Limb (tissue), 2 donors: ENCODE measurements around the gene GNG4.
A peak's percentile ranks its signal among the peaks of the same experiment; 100 is the strongest.

Experiments used
- DNase-seq, 2 donors: peaks; one replicate each; pipeline ENCODE4 v3.0.0-alpha.2; 2016; ENCODE audit errors: extremely low spot score in 2 of 2

The GNG4 gene

DNA sequence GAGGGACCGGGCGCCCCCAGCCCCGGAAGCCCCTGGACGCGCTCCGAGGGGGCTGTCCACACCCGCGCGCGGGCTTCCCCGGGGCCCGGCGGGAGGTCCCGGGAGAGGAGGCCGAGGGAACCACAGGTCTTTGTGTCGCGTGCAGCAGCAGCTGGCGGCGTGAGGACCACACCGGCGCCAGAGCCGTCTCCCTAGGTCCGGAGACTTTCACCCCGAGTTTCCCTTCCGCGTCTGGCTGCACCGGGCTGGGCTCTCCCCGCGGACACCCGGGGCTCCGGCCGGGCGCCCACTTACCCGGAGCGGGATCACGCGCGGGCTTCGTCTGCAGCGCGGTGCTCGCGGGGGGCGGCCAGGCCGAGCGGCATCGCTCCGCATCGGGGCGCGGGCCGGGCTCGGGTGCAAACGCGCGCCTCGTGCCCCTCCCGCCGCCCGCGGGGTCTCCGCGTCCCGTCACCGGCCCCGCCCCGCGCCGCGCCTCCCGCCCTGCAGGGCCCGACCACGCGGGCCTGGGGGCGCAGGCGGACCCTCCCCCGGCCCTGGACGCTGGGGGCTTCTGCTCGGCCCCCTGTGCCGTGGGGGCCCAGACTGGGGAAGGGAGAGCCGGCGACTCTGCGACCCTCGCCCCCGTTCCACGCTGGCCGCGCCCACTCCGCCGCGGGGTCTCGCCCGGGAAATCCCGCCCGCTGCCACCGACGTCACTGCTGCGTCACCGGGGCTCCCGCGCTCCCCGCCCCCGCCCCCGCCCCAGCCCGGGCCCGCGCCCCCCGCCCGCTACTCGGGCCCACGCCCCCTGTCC, at the start of gene GNG4:
Gene GNG4 (minus strand): TSS at position 417 of the 796 bp plus-strand sequence. CDS start 65,946 bp downstream, outside the sequence.
- DNase-seq, result peak in 1 of 2 donors; percentile 90

DNA sequence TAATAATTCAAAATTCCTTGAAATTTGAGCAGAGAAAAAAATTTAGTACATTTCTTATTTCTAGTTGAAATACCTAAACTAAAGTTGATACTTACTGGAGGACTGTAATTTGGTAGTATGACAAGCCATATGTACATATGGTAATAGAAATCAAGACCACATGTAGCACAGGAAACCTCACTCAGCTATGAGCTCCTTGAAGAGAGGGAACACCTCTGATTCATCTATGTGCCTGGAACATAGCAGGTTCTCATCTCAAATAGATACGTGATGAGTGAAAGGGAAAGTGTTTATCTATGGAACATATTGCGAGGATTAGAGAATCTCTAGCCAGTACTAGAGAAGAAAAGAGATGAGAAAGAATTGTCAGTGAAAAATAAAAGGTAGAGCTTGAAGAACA, 47.9 kb upstream of the GNG4 start:
- no peak for DNase-seq

DNA sequence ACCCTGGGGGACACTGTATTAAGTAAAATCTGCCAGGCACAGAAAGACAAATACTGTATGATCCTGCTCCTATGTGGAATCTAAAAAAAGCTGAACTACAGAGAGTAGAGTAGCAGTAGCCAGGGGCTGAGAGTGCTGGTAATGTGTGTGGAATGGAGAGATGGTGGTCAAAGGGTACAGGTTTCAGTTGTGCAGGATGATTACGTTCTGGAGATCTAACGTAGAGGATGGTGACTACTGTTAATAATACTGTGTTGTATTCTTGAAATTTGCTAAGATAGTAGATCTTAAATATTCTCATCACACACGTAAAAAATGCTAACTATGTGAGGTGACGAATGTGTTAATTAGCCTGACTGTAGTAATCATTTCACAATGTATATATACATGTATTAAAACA, 39.8 kb upstream of the GNG4 start:
- no peak for DNase-seq

DNA sequence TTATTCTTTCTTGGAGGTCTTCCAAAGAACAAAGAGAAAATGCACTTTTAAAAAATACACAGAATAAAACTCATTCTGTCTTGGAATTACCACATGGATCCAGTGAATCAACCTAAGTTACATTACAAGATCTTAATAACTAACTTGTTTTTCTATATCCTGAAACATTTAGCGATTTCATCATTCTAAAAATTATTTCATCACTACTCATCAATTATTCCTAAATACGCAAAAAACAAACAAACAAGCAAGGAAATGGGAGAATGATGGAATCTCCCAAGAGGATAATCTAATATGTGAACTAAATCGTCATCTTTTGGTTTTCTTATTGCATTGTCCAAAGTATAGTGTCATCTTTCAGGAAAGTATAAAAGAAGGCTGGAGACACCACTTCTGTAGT, 38.5 kb upstream of the GNG4 start:
- DNase-seq, result no peak

DNA sequence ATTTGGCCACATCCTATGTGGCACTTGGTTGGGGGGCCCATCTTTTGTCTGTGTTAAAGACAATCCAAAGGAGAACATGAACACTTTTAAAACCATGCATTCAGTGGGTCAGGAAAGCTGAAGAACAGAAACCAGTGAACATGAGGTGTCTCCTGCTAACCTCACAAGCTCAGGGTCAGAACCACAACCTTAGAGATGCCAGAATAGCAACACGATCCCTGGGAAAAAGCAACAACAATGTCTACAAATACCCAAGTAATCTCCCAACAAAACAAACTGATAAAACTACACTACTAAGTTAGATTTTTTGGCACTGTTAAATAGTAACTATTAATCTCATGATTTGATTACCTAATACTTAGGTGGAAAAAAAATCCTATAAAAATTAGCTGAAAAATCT, 34.1 kb upstream of the GNG4 start:
- DNase-seq, result no peak

DNA sequence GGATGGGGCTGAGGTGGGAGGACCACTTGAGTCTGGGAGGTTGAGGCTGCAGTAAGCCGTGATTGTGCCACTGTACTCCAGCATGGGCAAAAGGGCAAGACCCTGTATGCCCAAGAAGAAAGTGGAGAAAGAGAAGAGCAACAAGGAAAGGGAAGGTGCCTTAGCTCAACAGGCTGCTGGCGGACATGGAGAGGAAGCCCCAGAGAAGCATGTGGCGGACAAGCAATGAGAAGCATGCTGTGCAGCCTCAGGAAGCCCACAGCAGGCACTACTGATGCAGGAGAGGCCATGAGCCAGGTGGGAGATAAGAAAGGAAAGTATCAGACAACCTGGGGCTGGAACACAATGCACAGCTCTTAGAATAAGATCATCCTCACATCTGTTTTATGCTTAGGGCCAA, 32.6 kb upstream of the GNG4 start:
- no peak for DNase-seq

DNA sequence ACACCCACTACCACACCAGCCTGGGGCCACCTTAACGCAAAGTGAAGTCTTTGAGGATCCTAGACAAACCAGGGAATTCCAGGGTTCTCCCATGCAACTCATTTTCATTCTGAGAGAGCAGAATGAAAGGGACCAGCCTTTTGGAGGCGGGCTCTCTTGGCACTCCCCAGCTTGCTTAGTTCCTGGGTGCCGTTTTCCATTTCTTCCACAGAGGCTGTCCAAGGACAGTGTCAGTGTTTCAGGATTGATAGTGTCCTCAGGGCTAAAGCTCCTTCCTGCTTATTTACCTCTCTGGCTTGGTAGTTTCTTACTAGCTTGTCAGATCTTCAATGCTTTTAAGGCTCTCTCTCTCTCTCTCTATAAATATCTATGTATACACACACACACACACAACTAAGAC, 30.1 kb upstream of the GNG4 start:
- DNase-seq, result no peak

DNA sequence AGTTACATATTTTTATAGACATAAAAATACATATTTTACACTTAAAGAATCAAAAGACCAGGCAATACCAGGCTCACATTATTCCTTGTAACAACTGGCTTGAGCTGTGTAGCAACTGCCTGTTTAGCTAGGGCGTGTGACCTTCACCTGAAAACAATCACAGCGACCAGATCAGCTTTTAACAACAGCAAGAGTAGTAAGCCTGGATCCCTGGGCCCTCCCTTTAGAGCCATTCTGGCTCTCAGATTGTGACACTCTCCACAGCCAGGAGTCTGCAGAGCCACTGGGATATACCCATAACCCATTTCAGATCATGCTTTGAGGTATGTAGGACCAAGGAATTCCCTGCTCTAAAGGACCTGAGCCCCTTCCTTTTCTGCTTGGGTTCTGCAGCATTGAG, 29.4 kb upstream of the GNG4 start:
- no peak for DNase-seq

DNA sequence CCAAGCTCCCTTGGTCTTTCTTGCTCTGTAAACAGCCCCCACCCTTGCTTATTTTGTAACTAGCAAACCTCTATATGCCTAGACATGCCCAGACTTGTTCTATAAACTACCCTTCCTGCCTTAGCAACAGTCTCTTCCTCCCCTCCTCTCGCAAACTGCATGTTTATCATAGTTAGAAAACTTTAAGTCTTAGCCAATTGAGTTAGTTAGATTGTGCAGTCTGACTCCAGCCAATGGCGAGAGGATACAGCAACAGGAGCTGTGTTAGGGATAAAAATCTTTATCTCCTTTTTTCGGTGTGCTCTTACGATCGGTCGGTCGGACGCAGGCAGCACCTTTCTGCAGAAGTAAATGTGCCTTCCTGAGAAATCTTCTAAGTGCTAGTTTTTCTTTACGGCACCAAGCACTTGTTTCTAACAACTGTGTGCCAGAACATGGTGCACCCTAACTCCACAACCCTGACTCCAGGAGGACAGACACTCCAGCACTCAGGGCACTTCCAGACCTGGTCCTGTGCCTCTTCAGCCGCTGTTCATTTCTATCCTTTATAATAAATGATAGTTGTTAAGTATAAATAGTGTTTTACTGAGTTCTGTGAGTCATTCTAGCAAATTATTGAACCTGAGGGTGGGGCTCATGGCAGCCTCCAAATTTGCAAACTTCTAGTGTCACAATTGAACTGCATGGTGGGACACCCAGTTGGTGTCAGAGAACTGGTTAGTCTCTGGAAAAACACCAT, 25.7 kb upstream of the GNG4 start:
- DNase-seq, result no peak

DNA sequence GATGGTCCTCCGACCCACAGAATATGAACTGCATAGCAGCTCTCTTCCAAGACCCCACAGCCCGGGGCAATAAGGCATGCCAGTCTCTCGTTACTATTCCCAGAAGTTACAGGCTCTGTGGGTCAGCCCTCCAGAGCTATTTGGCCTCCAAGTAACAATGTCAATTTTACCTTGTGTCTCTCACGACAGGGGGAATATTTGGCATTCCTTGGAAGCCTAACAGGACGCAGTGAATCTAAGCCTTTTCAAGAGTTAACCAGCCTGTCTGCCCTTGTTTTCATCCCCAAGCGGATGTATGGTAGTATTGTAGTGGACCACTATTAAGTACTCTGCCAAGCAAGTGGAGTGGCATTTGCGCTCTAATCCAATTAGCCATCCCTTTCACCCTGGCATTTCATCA, 24.4 kb upstream of the GNG4 start:
- no peak for DNase-seq

DNA sequence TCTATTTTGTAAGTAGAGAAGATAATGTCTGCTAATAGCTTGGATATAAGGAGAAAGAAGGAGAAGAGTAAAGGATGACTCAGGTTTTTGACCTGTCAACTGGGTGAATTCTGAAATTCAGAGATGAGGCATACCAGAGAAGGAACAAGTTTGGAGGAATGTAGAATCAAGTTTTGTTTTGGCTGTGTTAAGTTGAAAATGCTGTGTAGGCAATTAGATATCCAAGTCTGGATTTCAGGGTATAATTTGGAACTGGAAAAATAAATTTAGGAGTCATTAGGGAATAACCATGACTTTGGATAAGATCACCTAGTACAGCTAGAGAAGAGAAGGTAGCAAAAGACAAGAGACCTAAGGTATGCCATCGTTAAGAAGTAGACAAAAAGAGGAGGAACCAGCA, 22.4 kb upstream of the GNG4 start:
- DNase-seq, result no peak

DNA sequence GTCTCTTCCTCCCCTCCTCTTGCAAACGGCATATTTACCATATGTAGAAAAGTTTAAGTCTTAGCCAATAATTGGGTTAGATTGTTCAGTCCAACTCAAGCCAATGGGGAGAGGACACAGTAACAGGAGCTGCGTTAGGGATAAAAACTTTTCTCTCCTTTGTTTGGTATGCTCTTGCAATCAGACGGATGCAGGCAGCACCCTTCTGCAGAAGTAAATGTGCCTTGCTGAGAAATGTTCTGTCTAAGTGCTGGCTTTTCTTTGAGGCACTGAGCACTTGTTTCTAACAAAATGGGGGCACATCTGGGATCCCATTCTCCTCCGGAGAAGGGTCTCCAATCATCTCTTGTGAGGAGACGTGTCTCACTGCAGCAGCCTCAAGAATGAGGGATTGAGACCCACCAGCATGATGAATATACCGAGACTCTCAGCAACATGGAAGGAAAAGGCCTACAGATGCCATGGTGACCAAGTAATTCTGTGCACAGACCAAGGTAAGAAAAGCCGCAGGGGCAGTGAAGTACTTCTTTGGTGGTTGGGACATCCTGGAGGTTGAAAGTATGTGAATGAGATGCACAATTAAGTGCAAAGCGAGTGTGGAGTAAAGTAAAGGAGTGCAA, 20.7 kb upstream of the GNG4 start:
- DNase-seq, result no peak

DNA sequence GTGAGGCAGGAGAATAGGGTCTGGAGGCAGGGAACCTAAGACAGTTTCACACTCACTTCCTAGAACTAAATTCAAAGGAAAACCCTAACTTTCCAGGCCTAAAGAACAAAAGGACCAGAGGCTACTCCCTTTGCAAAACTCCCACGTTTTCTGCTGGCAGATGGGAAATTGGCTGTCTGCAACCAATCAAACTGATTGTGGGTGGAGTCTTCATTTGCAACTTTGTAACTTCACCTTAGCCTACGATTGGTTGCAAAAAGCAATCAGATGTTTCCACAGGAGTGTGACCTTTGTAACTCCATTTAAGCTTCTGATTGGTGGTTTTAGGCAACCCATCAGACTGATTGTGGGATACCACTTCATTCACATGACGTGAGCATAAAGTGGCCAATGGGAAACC, 19.7 kb upstream of the GNG4 start:
- no peak for DNase-seq

DNA sequence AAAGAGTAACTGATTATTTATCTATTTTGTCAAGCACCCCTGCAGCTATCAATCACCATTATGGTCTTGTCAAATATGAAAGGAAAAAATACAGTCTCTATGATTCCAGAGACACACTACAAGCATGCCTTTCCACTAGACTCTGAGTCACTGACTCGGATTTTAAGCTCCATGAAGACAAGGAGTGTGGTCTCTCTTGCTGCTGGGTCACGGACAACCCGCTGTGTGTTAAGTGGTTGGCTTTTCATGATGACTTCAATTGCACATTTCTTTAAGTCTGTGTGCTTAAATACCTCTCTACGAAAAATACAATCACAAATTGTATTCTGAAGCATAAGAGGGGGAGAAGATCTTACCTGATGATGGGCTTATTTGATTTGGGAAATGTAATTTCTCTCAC, 14.0 kb upstream of the GNG4 start:
- DNase-seq, result no peak

DNA sequence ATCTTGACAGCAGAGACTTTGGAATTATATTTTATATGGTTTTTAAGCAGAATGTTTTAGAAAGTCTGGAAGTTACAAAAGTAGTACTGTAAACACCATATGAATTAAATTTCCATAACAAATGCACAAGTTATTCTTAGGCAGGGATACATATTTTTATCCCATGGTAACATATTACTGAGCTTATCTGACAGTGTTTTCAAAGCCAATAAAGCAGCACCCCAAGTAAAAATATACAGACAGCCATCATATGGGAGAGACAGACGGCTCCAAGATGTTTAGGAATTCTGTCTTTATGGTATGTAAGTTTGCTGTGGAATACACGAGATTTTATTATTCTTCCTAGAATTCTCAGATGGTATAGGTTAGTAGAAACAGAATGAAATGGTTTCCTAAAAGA, 12.0 kb upstream of the GNG4 start:
- DNase-seq, result no peak

DNA sequence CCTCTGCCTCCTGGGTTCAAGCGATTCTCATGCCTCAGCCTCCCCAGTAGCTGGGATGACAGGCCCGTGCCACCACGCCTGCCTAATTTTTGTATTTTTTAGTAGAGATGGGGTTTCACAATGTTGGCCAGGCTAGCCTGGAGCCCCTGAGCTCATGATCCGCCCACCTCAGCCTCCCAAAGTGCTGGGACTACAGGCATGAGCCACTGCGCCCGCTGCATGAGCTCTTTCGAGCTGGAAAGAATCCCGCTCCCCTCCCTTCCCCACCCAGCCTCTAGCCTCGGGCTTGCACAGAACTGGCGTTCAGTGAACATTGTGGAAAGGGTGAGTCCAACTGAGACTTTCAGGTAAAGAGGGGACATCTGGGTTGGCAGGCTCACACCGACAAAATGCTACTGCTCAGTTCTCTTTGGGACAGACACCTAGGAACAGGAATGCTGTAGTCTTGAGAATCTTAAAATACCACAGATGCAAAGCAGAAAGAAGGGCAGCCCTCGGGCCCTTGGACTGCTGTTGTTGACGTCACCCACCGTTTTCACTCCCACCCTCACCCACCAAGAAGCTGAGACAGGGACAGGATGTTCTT, 9.7 kb upstream of the GNG4 start:
- DNase-seq, result no peak

DNA sequence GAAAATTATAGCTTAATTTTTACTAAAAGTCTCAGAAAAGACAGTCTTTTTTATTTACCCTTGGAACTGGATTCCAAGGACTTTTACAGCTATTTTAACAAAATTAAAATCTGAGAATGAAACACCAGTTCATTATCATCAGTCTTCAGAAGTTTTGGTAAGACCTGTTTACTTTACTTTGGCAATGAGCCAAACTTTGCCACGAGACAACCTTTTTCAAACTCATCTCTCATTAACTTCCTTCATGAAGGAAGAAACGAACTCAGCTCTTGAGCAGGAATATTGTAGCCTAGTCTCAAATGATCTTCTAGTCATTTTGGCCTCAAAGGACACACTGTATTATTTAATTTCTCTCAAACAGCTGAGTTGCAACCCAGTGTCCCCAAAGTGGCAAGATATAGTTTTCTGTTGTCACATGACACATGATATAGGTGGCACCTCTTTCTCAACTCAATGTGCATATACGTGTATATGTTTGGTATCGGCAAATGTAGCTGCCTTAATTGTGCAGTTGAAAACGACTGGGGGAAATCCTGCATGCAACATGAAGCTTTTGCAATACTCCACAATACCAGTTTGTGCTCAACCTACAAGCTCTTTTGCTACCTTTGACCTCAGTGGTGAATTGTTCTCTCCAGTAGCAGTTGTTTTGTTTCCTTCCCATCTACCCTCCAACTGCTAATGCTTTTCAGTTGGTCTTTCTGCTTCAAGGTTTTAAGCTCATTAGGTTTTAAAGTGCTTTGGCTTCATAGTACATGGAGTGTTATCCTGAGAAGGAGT, 8.4 kb upstream of the GNG4 start:
- no peak for DNase-seq

DNA sequence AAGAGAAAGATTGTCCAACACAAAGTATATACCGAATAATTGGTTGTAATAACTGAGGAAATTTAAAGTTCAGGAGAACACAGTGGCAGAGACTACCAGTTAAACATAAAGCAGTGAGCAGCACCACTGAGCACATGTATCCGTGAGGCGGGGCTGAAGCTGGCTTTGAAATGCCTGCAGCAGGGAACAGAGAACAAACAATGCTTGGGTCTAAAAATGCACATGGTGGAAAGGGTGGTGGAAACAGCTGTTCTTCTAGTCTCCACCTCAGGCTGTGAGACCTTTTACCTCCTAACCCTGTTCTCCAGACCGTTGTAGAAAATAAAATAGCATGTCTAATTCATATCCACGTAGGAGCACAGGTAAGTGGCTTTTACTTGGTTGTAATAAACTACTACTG, 7.7 kb upstream of the GNG4 start:
- DNase-seq, result no peak

DNA sequence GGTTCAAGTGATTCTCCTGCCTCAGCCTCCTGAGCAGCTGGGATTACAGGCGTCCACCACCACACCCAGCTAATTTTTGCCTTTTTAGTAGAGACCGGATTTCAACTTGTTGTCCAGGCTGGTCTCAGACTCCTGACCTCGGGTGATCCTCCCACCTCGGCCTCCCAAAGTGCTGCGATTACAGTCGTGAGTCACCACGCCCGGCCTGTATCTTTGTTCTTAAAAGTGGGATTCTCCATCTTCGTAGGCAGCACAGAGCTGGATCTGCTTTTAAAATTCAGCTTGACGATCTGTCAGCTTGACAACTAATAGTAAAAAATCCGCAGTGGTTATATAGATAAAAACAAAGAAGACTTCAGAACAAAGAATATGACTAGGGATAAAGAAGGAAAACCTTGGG, 2.8 kb upstream of the GNG4 start:
- no peak for DNase-seq

DNA sequence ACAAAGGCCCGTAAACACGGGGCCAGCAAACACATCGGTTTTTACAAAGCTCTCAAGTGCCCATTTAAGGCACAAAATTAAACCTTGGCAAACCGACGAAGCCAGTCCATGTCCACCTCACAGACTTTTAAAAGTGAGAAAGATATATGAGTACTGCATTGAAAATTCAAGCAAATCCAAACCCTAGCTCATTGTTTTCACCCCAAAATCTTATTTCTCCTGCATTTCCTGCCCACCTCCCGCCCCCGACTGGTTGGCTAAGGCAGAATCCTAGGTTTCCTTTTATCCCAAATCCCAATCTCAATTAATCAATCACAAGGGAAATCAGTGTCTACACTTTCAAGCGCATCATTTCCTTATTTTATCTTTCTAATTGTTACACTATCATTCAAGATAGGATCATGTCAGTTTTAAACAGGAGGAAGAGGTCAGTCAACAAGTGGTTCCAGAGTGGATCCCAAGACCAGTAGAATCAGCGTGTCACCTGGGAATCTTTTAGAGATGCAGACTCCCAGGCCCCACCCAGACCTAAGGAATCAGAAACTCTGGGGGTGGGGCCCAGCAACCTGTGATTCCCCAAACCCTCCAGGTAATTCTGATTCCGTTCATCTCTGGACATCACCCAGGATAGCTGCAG, 1.7 kb upstream of the GNG4 start:
- DNase-seq, result no peak
